Activated CD4-positive, CD25-positive, alpha-beta regulatory T cell treated with anti-CD3 and anti-CD28 coated beads, Interleukin-2, amount 50 U/mL, for 72 hours (primary cell): Measurements from ENCODE around the gene RGS17.
"Not testable (repeated sequence)": the region's sequence is repeated elsewhere in the genome, so short reads cannot be mapped to it uniquely, and the experiment has no call there.

Experiments
- DNase-seq: peaks from one replicate; pipeline ENCODE4 v3.0.0; 2021

RGS17 gene

DNA sequence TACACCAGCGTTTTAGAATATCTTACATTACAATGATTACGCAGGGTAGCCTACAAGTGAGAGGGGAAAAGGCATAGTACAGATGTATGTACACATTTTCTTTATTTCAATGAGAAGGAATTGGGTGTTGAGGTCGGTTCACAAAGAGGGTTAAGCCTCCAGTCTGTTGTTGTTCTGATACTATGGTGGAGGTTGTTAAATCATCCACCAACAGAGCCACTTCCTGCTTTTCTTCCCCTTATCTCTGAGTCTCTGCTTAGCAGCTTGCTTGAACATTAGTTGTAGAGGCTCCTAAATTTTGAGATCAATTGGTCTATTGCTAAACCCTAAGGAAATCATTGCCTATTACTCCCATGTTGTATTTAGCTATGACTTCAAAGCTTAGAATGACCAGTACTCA, 7.3 kb downstream of the RGS17 start:
- no peak for DNase-seq

DNA sequence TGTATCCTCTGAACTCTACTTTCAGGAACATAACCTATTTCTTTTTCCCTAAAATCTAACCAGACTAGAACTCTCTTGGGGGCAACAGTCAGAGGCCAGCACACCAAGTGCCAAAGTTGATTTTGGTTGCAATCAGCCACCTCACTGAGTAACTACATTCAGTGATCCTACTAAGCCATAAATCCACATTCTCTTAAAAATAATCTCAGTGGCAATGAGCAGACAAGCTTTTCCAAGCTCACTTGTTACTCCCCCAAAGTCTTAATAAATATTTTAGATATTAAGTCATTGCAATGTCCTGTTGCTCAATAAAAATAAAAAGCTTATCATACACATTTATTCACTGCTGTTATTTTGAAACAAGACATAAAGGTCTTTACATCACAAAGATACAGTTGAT, 9.8 kb downstream of the RGS17 start:
- DNase-seq, result no peak

GRCh38 chr6:153117986-153118879, 12.8 kb downstream of the RGS17 start:
- DNase-seq, result no peak

- DNase-seq, result not testable (repeated sequence)
Observed at GRCh38 chr6:153111082-153111481, 20.0 kb downstream of the RGS17 start.

GRCh38 chr6:153110612-153111011, 20.5 kb downstream of the RGS17 start:
- DNase-seq, result not testable (repeated sequence)

GRCh38 chr6:153108315-153108714, 22.8 kb downstream of the RGS17 start:
- no peak for DNase-seq

- no peak for DNase-seq
Observed at GRCh38 chr6:153106021-153106420, 25.1 kb downstream of the RGS17 start.

GRCh38 chr6:153104220-153104619, 26.9 kb downstream of the RGS17 start:
- no peak for DNase-seq

GRCh38 chr6:153103319-153103655, 27.8 kb downstream of the RGS17 start:
- no peak for DNase-seq

GRCh38 chr6:153102605-153103318, 28.3 kb downstream of the RGS17 start:
- no peak for DNase-seq

DNA sequence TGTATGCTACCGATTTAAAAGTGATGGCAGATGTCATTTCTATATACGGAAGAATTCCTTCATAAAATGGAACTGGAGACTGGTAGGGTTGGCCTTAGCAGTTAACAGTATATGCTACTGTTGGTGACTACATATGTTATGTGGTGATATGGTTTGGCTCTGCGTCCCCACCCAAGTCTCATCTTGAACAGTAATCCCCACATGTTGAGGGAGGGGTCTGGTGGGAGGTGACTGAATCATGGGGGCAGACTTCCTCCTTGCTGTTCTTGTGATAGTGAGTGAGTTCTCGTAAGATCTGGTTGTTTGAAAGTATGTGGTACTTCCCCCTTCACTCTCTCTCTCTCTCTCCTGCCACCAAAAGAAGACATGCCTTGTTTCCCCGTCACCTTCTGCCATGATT, 29.6 kb downstream of the RGS17 start:
- no peak for DNase-seq

DNA sequence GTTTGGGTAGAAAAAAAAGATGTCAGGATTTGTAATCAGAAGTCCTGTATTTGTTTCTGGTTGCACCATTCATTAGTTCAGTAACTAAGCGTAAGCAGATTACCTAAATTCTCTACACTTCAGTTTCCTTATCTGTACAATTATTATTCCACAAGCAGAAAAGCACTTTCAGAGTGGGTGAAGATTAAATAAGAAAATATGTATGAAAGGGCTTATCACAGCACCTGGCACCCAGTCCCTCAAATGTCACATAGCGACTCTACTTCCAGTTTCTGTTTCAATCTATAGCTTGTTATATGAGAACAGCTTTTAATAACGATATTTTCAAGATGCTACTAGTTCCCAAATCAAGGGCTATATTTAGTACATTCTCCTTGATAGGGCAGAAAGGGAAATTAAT, 31.4 kb downstream of the RGS17 start:
- no peak for DNase-seq

GRCh38 chr6:153096792-153097191, 34.3 kb downstream of the RGS17 start:
- DNase-seq, result no peak

DNA sequence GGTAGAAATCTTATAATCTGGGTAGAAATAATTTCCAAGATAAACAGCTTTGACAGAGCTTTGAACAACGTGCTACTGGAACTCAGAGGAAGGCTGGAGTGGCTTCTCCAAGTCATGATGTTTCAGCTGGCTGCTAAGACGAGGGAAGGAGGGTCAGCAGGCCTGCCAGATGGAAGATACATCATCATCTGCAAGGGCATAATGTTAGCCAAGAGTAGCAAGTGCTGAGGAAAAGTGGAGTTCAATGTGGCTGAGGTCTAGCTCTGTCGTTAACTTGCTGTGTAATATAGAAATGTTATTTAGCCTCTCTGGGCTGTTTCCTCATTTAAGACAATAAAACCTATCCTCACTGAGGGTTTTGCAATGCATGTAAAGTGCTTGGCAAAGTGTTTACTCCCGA, 35.1 kb downstream of the RGS17 start:
- DNase-seq, result no peak

DNA sequence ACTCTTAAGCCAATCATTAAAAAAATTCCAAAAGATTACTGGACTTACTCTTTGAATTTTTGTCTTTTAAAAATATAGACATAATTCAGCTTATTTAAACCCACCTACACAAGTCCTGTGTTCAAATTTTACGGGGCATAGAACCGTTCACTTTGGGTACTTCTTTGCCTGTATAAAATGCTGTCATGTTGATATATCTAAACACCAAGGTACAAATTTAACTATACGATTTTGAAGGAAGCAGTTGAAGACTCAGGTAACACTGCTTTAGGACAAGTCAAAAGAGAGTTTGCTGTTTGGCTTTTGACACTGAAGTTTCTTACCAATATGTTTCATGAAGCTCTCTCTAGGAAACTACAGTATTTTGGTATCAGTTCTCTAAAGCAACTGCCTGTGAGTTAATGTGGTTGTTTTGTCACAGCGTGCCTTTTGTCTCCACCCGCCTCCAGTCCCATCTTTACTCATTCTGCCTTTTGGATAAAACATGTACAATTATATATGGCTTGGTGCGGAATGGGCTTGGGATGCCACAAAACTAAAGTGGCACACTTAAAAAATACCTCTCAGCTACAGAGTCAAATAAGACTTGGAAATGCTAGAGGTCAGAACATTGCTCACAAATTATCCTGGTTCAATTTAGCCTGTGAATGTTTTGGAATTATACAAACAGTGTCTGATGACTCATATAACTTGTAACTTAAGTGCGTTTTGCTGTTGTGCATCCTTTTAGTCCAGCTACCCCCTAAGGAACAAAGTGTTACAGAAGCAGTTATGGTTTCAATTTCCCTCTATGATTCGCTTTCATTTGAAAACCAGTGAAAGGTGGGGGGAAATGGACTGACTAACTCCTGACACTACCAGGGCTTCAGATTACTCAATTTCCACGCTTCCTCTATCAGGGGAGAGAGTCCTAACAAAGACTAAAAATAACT, 38.7 kb downstream of the RGS17 start:
- no peak for DNase-seq

DNA sequence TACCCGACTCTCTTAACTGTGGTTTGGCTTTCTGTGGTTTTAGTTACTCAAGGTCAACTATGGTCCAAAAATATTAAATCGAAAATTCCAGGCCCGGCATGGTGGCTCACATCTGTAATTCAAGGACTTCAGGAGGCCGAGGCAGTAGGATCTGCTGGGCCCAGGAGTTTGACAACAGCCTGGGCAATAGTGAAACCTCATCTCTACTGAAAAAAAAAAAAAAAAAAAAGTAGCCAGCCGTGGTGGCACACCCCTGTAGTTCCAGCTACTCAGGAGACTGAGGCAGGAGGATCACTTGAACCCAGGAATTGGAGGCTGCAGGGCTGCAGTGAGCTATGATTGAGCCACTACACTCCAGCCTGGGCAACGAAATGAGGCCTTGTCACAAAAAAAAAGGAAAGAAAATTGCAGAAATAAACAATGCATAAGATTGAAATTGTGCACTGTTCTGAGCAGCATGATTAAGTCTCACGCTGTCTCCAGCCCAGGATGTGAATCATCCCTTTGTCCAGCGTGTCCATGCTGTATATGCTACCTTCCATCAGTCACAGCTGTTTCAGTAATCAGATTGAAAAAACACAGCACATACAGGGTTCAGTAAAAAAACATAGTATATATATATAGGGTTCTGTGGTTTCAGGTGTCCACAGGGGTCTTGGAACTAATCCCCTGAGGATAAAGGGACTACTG, 40.7 kb downstream of the RGS17 start:
- DNase-seq, result no peak

- no peak for DNase-seq
Observed at GRCh38 chr6:153088796-153089195, 42.3 kb downstream of the RGS17 start.

DNA sequence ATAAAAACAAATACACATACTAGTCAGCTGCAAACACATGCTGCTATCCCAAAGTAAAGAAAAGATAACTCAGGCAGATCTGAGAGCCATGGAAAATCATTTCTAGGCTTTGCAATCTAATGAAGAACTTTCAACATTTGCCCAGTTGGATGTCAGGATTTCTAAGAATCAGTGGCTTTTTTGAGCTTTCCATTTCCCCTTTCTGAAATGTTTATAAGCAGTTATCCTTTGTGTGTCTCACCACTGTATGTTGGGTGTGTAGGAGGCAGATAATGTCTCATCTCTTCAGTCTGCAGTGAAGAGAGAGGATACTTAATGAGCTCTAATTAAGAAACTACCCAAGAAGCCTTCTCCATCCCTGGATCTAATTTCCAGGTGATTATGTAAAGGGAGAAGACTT, 43.6 kb downstream of the RGS17 start:
- no peak for DNase-seq

DNA sequence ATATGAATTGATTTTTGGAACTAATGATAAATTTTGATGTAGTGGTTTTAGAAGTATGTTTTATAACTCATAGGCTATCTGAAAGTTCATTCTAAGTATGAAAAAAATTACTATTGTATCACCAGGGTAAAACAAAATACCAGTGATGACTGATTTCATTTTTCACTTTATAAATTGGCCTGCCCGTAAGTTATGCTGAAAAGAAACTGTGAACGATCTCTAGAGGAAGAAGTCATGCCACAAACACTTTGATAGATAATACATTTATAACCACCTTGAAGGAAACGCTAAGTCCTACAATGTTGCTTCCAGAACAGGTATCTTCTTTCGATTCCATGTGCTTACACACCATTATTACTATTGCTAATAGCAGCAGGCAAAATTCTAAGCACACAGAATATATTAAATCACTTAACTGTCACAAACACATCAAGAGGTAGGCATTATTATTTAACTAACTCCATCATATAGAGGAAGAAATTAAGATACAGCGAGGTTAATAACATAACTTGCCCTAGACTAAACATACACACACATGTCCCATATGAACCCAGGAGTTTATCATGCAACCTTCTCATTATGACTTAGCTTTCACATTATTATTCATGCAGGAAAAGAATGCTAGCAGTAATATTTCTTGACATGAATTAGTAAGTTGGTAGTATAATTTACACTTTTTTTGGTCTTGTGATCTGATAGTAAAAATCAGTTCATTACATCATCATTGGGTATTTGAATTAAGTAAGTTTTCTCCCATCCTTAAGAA, 44.7 kb downstream of the RGS17 start:
- no peak for DNase-seq

DNA sequence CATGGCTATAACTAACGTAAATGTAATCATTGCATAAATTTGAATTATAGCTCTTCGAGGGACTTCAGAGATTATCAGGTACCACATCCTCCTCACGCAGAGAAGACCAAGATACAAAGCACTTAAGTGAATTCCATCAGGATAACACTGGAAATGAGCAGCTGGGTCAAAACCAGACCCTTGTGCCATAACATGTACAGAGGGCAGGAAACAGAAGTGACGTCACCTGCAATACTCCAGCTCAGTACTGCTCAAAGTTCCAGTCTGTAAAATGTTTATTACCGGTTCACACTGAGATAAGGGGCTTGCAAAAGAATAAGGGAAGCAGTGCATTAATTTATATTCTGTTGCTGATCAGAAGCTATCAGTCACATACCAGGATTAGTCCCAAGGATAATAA, 45.8 kb downstream of the RGS17 start:
- DNase-seq, result no peak

GRCh38 chr6:153084393-153084792, 46.7 kb downstream of the RGS17 start:
- DNase-seq, result no peak

- DNase-seq, result no peak
Observed at GRCh38 chr6:153083869-153084268, 47.2 kb downstream of the RGS17 start.
